Esophagus squamous epithelium (tissue), 4 donors: ENCODE results near the gene TMEM164.

Experiments
- POLR2A ChIP-seq, 4 donors: fragments of 450-650 bp; IDR thresholded peaks; one replicate each; pipeline ENCODE4 v1.6.1; 2017; ENCODE audit warnings: antibody characterized with exemption in 4 of 4, mild to moderate bottlenecking in 4 of 4, moderate library complexity in 3 of 4
- TF ChIP-seq, protein P1 (sequence below), 6 experiments: fragments of 450-650 bp in 4 of 6; fragments of 200-600 bp in 2 of 6; sonication (generic) in 2 of 6; IDR thresholded peaks; one replicate each; pipeline ENCODE4 v1.5.1; 2016 to 2019; ENCODE audit warnings: antibody characterized with exemption in 6 of 6, mild to moderate bottlenecking in 4 of 6, moderate library complexity in 4 of 6

DNA sequence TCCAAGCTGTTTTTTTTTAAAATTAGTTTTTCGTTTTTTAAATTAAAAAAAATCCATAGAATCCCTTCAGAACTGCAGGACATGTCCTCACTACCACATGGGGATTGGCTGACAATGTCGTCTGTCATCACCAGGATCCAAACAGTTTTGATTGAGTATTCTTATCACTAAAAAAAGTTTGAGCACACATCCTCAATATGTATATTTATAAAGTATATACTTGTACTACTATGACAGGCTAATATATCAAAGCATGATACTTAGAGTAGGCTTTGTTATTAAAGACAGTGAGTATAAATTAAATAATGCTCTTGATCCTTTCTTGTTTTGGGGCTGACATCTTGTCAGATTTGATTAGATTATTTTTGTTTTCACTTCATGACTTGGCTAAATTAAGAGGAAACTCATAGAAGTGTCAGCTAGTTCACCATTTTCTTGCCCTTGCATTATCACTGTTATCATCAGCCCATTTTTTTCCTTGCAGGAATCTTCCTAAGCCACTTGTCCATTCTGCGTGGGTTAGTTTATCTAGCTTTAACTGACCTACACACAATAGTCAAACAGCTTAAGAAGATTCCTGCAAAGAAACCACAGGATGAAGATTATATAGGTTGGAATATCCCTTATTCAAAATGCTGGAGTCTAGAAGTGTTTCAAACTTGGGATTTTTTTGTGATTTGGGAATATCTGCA lies 222.2 kb downstream of the TMEM164 start:
- TF ChIP-seq, protein P1, sequence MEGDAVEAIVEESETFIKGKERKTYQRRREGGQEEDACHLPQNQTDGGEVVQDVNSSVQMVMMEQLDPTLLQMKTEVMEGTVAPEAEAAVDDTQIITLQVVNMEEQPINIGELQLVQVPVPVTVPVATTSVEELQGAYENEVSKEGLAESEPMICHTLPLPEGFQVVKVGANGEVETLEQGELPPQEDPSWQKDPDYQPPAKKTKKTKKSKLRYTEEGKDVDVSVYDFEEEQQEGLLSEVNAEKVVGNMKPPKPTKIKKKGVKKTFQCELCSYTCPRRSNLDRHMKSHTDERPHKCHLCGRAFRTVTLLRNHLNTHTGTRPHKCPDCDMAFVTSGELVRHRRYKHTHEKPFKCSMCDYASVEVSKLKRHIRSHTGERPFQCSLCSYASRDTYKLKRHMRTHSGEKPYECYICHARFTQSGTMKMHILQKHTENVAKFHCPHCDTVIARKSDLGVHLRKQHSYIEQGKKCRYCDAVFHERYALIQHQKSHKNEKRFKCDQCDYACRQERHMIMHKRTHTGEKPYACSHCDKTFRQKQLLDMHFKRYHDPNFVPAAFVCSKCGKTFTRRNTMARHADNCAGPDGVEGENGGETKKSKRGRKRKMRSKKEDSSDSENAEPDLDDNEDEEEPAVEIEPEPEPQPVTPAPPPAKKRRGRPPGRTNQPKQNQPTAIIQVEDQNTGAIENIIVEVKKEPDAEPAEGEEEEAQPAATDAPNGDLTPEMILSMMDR (IDR thresholded peaks at IDR 0.05), result no peak
- no peak for TF ChIP-seq POLR2A (IDR thresholded peaks at IDR 0.05)
